ENCODE results near the gene FKBP7. TPM values are rescaled to one million over a fixed set of nuclear protein-coding genes. Genes with fewer than 3 reads are reported as not detected.

Gene FKBP7
- total and polyA plus RNA-seq, 2 of the 8 experiments (the other 6 are each of a cell fraction or from before 2014, with no cell fraction given): 3.6 to 7.0 TPM

DNA sequence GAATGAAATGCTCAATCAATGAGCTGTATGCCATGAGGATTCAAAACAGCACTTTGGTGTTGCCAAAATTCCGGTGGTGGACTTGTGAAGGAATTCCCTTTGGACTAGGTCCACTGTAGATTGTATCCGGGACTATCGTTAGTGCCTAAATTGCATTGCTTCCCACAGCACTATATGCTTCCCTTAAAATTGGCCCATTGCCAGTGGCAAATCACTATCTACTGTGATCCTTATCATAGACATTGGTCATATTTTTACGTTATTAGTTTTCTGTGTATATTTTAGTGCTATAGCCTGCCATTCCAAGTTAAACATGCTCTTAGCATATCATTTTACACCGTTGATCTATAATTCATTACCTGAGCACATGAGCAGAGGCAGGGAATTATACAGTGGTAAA is 25.5 kb downstream of the FKBP7 start (continued):
- TF ChIP-seq, protein P1, sequence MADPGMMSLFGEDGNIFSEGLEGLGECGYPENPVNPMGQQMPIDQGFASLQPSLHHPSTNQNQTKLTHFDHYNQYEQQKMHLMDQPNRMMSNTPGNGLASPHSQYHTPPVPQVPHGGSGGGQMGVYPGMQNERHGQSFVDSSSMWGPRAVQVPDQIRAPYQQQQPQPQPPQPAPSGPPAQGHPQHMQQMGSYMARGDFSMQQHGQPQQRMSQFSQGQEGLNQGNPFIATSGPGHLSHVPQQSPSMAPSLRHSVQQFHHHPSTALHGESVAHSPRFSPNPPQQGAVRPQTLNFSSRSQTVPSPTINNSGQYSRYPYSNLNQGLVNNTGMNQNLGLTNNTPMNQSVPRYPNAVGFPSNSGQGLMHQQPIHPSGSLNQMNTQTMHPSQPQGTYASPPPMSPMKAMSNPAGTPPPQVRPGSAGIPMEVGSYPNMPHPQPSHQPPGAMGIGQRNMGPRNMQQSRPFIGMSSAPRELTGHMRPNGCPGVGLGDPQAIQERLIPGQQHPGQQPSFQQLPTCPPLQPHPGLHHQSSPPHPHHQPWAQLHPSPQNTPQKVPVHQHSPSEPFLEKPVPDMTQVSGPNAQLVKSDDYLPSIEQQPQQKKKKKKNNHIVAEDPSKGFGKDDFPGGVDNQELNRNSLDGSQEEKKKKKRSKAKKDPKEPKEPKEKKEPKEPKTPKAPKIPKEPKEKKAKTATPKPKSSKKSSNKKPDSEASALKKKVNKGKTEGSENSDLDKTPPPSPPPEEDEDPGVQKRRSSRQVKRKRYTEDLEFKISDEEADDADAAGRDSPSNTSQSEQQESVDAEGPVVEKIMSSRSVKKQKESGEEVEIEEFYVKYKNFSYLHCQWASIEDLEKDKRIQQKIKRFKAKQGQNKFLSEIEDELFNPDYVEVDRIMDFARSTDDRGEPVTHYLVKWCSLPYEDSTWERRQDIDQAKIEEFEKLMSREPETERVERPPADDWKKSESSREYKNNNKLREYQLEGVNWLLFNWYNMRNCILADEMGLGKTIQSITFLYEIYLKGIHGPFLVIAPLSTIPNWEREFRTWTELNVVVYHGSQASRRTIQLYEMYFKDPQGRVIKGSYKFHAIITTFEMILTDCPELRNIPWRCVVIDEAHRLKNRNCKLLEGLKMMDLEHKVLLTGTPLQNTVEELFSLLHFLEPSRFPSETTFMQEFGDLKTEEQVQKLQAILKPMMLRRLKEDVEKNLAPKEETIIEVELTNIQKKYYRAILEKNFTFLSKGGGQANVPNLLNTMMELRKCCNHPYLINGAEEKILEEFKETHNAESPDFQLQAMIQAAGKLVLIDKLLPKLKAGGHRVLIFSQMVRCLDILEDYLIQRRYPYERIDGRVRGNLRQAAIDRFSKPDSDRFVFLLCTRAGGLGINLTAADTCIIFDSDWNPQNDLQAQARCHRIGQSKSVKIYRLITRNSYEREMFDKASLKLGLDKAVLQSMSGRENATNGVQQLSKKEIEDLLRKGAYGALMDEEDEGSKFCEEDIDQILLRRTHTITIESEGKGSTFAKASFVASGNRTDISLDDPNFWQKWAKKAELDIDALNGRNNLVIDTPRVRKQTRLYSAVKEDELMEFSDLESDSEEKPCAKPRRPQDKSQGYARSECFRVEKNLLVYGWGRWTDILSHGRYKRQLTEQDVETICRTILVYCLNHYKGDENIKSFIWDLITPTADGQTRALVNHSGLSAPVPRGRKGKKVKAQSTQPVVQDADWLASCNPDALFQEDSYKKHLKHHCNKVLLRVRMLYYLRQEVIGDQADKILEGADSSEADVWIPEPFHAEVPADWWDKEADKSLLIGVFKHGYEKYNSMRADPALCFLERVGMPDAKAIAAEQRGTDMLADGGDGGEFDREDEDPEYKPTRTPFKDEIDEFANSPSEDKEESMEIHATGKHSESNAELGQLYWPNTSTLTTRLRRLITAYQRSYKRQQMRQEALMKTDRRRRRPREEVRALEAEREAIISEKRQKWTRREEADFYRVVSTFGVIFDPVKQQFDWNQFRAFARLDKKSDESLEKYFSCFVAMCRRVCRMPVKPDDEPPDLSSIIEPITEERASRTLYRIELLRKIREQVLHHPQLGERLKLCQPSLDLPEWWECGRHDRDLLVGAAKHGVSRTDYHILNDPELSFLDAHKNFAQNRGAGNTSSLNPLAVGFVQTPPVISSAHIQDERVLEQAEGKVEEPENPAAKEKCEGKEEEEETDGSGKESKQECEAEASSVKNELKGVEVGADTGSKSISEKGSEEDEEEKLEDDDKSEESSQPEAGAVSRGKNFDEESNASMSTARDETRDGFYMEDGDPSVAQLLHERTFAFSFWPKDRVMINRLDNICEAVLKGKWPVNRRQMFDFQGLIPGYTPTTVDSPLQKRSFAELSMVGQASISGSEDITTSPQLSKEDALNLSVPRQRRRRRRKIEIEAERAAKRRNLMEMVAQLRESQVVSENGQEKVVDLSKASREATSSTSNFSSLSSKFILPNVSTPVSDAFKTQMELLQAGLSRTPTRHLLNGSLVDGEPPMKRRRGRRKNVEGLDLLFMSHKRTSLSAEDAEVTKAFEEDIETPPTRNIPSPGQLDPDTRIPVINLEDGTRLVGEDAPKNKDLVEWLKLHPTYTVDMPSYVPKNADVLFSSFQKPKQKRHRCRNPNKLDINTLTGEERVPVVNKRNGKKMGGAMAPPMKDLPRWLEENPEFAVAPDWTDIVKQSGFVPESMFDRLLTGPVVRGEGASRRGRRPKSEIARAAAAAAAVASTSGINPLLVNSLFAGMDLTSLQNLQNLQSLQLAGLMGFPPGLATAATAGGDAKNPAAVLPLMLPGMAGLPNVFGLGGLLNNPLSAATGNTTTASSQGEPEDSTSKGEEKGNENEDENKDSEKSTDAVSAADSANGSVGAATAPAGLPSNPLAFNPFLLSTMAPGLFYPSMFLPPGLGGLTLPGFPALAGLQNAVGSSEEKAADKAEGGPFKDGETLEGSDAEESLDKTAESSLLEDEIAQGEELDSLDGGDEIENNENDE (IDR thresholded peaks at IDR 0.05; ENCODE audit: insufficient replicate concordance, low read length): no peak
- TF ChIP-seq RNF2 (IDR thresholded peaks at IDR 0.05; ENCODE audit: borderline replicate concordance, low read depth, low read length, missing control alignments, poor library complexity, severe bottlenecking) (no peak), EP300 (IDR thresholded peaks at IDR 0.05; ENCODE audit: borderline replicate concordance in 1 of 2, low read depth in 2 of 2, low read length in 2 of 2) (no peak), KDM1A (IDR thresholded peaks at IDR 0.05; ENCODE audit: borderline replicate concordance, low read length) (no peak), NANOG (IDR thresholded peaks at IDR 0.05; ENCODE audit: insufficient read depth, low read depth, low read length, poor library complexity, severe bottlenecking) (no peak), EZH2 (IDR thresholded peaks at IDR 0.05; ENCODE audit: low read depth, low read length, severe bottlenecking) (no peak), MAFK (IDR thresholded peaks at IDR 0.05; ENCODE audit: low read depth, low read length) (no peak), POLR2AphosphoS5 (IDR thresholded peaks at IDR 0.05; ENCODE audit: low read depth, low read length) (no peak), TAF1 (IDR thresholded peaks at IDR 0.05; ENCODE audit: low read depth, low read length) (no peak), JUND (IDR thresholded peaks at IDR 0.05; ENCODE audit: low read length) (no peak), BACH1 (IDR thresholded peaks at IDR 0.05; ENCODE audit: low read length) (no peak)

Data from H1 (cell line).